ENCODE measurements around the gene YIPF2. TPM values are rescaled to one million over a fixed set of nuclear protein-coding genes. Genes with fewer than 3 reads are reported as not detected.

Gene YIPF2
- total RNA-seq, 1 donor from 2014 or later = 106 TPM

GRCh38 chr19:10936661-10937084, 8.2 kb upstream of the YIPF2 start:
- peak; percentile 88 for DNase-seq

GRCh38 chr19:10935371-10936059, 7.1 kb upstream of the YIPF2 start:
- no peak for DNase-seq

- DNase-seq = no peak
Measured at GRCh38 chr19:10929402-10929794, 959 bp upstream of the YIPF2 start.

GRCh38 chr19:10927730-10928562, 493 bp downstream of the YIPF2 start:
- no peak for DNase-seq

GRCh38 chr19:10924597-10924996, 3.8 kb downstream of the YIPF2 start:
- DNase-seq = no peak

- no peak for DNase-seq
Measured at GRCh38 chr19:10923260-10924112, 5.0 kb downstream of the YIPF2 start.

GRCh38 chr19:10922638-10923014, 5.8 kb downstream of the YIPF2 start:
- no peak for DNase-seq

GRCh38 chr19:10921910-10922637, 6.4 kb downstream of the YIPF2 start:
- DNase-seq = no peak

- DNase-seq = no peak
Measured at GRCh38 chr19:10921199-10921909, 7.1 kb downstream of the YIPF2 start.

GRCh38 chr19:10920781-10921180, 7.7 kb downstream of the YIPF2 start:
- no peak for DNase-seq

GRCh38 chr19:10920288-10920655, 8.2 kb downstream of the YIPF2 start:
- no peak for DNase-seq

GRCh38 chr19:10919352-10920287, 8.8 kb downstream of the YIPF2 start:
- no peak for DNase-seq

- no peak for DNase-seq
Measured at GRCh38 chr19:10918359-10918758, 10.1 kb downstream of the YIPF2 start.

GRCh38 chr19:10916602-10917001, 11.8 kb downstream of the YIPF2 start:
- DNase-seq = no peak

- no peak for DNase-seq
Measured at GRCh38 chr19:10915130-10916091, 13.0 kb downstream of the YIPF2 start.

- DNase-seq = no peak
Measured at GRCh38 chr19:10913716-10914340, 14.6 kb downstream of the YIPF2 start.

- no peak for DNase-seq
Measured at GRCh38 chr19:10912619-10913018, 15.8 kb downstream of the YIPF2 start.

GRCh38 chr19:10911579-10912363, 16.7 kb downstream of the YIPF2 start:
- no peak for DNase-seq
